ENCODE data around the gene MIEN1. TPM values are rescaled to one million over a fixed set of nuclear protein-coding genes. Genes with fewer than 3 reads are reported as not detected.

MIEN1 gene
- total and polyA plus RNA-seq, 2 of the 13 experiments (the other 11 are each of a cell fraction or from before 2014, with no cell fraction given): 40.6 to 56.6 TPM

- TF ChIP-seq ZHX1 (CRISPR knock-in tag; IDR thresholded peaks at IDR 0.05; ENCODE audit: low read depth) (0 out of 2 replicates have a peak, but pooled peaks have one; percentile 8), EED (CRISPR knock-in tag; IDR thresholded peaks at IDR 0.05) (no peak), ELF3 (CRISPR knock-in tag; IDR thresholded peaks at IDR 0.05) (peak; percentile 61), ZNF737 (CRISPR knock-in tag; IDR thresholded peaks at IDR 0.05; ENCODE audit: borderline replicate concordance) (no peak; the same call in 1 of the 2 replicates), RCOR2 (CRISPR knock-in tag; IDR thresholded peaks at IDR 0.05) (peak; percentile 54), MED1 (CRISPR knock-in tag; IDR thresholded peaks at IDR 0.05) (peak; percentile 51; the same call in 1 of the 2 replicates), AKAP8 (CRISPR knock-in tag; IDR thresholded peaks at IDR 0.05) (no peak), SMAD3 (CRISPR knock-in tag; IDR thresholded peaks at IDR 0.05) (peak; percentile 75), RFX3 (CRISPR knock-in tag; IDR thresholded peaks at IDR 0.05) (no peak), STAG1 (CRISPR knock-in tag; IDR thresholded peaks at IDR 0.05) (no peak), YEATS2 (CRISPR knock-in tag; IDR thresholded peaks at IDR 0.05; ENCODE audit: borderline replicate concordance) (0 out of 2 replicates have a peak, but pooled peaks have one; percentile 6)
- TF ChIP-seq, protein P1, sequence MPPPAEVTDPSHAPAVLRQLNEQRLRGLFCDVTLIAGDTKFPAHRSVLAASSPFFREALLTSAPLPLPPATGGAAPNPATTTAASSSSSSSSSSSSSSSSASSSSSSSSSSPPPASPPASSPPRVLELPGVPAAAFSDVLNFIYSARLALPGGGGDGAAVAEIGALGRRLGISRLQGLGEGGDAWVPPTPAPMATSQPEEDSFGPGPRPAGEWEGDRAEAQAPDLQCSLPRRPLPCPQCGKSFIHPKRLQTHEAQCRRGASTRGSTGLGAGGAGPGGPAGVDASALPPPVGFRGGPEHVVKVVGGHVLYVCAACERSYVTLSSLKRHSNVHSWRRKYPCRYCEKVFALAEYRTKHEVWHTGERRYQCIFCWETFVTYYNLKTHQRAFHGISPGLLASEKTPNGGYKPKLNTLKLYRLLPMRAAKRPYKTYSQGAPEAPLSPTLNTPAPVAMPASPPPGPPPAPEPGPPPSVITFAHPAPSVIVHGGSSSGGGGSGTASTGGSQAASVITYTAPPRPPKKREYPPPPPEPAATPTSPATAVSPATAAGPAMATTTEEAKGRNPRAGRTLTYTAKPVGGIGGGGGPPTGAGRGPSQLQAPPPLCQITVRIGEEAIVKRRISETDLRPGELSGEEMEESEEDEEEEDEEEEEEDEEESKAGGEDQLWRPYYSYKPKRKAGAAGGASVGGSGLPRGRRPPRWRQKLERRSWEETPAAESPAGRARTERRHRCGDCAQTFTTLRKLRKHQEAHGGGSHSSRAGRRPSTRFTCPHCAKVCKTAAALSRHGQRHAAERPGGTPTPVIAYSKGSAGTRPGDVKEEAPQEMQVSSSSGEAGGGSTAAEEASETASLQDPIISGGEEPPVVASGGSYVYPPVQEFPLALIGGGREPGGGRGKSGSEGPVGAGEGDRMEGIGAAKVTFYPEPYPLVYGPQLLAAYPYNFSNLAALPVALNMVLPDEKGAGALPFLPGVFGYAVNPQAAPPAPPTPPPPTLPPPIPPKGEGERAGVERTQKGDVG (CRISPR knock-in tag; IDR thresholded peaks at IDR 0.05; ENCODE audit: borderline replicate concordance): no peak
- TF ChIP-seq, protein P2, sequence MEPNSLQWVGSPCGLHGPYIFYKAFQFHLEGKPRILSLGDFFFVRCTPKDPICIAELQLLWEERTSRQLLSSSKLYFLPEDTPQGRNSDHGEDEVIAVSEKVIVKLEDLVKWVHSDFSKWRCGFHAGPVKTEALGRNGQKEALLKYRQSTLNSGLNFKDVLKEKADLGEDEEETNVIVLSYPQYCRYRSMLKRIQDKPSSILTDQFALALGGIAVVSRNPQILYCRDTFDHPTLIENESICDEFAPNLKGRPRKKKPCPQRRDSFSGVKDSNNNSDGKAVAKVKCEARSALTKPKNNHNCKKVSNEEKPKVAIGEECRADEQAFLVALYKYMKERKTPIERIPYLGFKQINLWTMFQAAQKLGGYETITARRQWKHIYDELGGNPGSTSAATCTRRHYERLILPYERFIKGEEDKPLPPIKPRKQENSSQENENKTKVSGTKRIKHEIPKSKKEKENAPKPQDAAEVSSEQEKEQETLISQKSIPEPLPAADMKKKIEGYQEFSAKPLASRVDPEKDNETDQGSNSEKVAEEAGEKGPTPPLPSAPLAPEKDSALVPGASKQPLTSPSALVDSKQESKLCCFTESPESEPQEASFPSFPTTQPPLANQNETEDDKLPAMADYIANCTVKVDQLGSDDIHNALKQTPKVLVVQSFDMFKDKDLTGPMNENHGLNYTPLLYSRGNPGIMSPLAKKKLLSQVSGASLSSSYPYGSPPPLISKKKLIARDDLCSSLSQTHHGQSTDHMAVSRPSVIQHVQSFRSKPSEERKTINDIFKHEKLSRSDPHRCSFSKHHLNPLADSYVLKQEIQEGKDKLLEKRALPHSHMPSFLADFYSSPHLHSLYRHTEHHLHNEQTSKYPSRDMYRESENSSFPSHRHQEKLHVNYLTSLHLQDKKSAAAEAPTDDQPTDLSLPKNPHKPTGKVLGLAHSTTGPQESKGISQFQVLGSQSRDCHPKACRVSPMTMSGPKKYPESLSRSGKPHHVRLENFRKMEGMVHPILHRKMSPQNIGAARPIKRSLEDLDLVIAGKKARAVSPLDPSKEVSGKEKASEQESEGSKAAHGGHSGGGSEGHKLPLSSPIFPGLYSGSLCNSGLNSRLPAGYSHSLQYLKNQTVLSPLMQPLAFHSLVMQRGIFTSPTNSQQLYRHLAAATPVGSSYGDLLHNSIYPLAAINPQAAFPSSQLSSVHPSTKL (CRISPR knock-in tag; IDR thresholded peaks at IDR 0.05): peak; percentile 75
- TF ChIP-seq, protein P3, sequence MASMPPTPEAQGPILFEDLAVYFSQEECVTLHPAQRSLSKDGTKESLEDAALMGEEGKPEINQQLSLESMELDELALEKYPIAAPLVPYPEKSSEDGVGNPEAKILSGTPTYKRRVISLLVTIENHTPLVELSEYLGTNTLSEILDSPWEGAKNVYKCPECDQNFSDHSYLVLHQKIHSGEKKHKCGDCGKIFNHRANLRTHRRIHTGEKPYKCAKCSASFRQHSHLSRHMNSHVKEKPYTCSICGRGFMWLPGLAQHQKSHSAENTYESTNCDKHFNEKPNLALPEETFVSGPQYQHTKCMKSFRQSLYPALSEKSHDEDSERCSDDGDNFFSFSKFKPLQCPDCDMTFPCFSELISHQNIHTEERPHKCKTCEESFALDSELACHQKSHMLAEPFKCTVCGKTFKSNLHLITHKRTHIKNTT (CRISPR knock-in tag; IDR thresholded peaks at IDR 0.05): no peak
- TF ChIP-seq, protein P4, sequence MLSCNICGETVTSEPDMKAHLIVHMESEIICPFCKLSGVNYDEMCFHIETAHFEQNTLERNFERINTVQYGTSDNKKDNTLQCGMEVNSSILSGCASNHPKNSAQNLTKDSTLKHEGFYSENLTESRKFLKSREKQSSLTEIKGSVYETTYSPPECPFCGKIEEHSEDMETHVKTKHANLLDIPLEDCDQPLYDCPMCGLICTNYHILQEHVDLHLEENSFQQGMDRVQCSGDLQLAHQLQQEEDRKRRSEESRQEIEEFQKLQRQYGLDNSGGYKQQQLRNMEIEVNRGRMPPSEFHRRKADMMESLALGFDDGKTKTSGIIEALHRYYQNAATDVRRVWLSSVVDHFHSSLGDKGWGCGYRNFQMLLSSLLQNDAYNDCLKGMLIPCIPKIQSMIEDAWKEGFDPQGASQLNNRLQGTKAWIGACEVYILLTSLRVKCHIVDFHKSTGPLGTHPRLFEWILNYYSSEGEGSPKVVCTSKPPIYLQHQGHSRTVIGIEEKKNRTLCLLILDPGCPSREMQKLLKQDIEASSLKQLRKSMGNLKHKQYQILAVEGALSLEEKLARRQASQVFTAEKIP (CRISPR knock-in tag; IDR thresholded peaks at IDR 0.05; ENCODE audit: borderline replicate concordance): no peak
- TF ChIP-seq, protein P5, sequence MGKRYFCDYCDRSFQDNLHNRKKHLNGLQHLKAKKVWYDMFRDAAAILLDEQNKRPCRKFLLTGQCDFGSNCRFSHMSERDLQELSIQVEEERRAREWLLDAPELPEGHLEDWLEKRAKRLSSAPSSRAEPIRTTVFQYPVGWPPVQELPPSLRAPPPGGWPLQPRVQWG (CRISPR knock-in tag; IDR thresholded peaks at IDR 0.05; ENCODE audit: borderline replicate concordance, low read depth): no peak
Observed at GRCh38 chr17:39687101-39687545, 43.2 kb downstream of the MIEN1 start (continued).

All from HepG2 (cell line).